Thymus (tissue), 11 donors: ENCODE data around the gene TBX21. TPM values are rescaled to one million over a fixed set of nuclear protein-coding genes. Genes with fewer than 3 reads are reported as not detected.

ENCODE experiments used
- DNase-seq, 9 donors: peaks; one replicate each; pipeline ENCODE4 v3.0.0-alpha.2; 2013; ENCODE audit warnings: low spot score in 9 of 9, low read depth in 6 of 9, missing footprints in 1 of 9
- H3K27ac ChIP-seq, 2 donors: one replicate each; pipeline ENCODE4 v1.5.1; 2013; ENCODE audit warnings: control low read depth in 1 of 2, low read depth in 1 of 2, low read length in 1 of 2, mild to moderate bottlenecking in 1 of 2, moderate library complexity in 1 of 2
- H3K27me3 ChIP-seq, 2 donors: one replicate each; pipeline ENCODE4 v1.5.1; 2013; ENCODE audit warnings: low read length in 1 of 2; ENCODE audit not compliant: control insufficient read depth in 2 of 2, insufficient read depth in 1 of 2
- H3K36me3 ChIP-seq, 2 donors: one replicate each; pipeline ENCODE4 v1.5.1; 2013; ENCODE audit warnings: low read length in 1 of 2, mild to moderate bottlenecking in 1 of 2, moderate library complexity in 1 of 2; ENCODE audit not compliant: control insufficient read depth in 2 of 2, insufficient read depth in 2 of 2
- H3K4me1 ChIP-seq, 2 donors: one replicate each; pipeline ENCODE4 v1.5.1; 2013; ENCODE audit warnings: low read length in 2 of 2; ENCODE audit not compliant: control insufficient read depth in 2 of 2, insufficient read depth in 2 of 2
- H3K4me3 ChIP-seq, 2 donors: one replicate each; pipeline ENCODE4 v1.5.1; 2013; ENCODE audit warnings: low read length in 2 of 2, control low read depth in 1 of 2, mild to moderate bottlenecking in 1 of 2
- H3K9me3 ChIP-seq, 2 donors: one replicate each; pipeline ENCODE4 v1.5.1; 2013; ENCODE audit warnings: low read length in 1 of 2, mild to moderate bottlenecking in 1 of 2; ENCODE audit not compliant: control insufficient read depth in 2 of 2, insufficient read depth in 1 of 2
- WGBS: extraction: QIAGEN DNeasy Blood & Tissue Kit; methylation state at CpG from one replicate; pipeline ENCODE4 v1.1.7; 2013; 5-methylcytosine and 5-hydroxymethylcytosine counted together
- polyA plus RNA-seq: library from polyadenylated mRNA; stranded (reverse); fragments of 200-250 nt; gene quantifications from one replicate; pipeline ENCODE4 v1.2.3, GENCODE V29; 2013
- total RNA-seq: library from RNA; stranded (reverse); fragments of 120-200 nt; gene quantifications from one replicate; pipeline ENCODE4 v1.2.4, GENCODE V29; 2013
- donor health status: healthy.

The TBX21 gene
- total and polyA plus RNA-seq, 2 donors, result 1.6 TPM

GRCh38 chr17:47789611-47790561 lies 56.9 kb downstream of the TBX21 start:
- Histone ChIP-seq H3K27ac (no peak overlapping the region), H3K9me3 (no peaks in the 10 kb centered on the region), H3K27me3 (peaks cover 24 to 78% of the 10 kb centered on the region in 2 donors), H3K4me3 (no peak overlapping the region), H3K4me1 (no peaks in the 10 kb centered on the region), H3K36me3 (no peaks in the 10 kb centered on the region)
- WGBS, result 4% methylated on average over 70 of the region's 70 CpGs
- no peak for DNase-seq

GRCh38 chr17:47791025-47791424 lies 58.0 kb downstream of the TBX21 start:
- Histone ChIP-seq H3K4me1 (no peaks in the 10 kb centered on the region), H3K9me3 (no peaks in the 10 kb centered on the region), H3K27ac (no peak overlapping the region), H3K4me3 (no peak overlapping the region), H3K27me3 (peaks cover 24 to 73% of the 10 kb centered on the region in 2 donors), H3K36me3 (no peaks in the 10 kb centered on the region)
- no peak for DNase-seq
- 56% methylated on average over 3 of the region's 3 CpGs for whole genome bisulfite sequencing

GRCh38 chr17:47792457-47792856 lies 59.4 kb downstream of the TBX21 start:
- Histone ChIP-seq H3K4me1 (no peaks in the 10 kb centered on the region), H3K36me3 (no peaks in the 10 kb centered on the region), H3K27me3 (peaks cover 24 to 69% of the 10 kb centered on the region in 2 donors), H3K27ac (no peak overlapping the region), H3K9me3 (no peaks in the 10 kb centered on the region), H3K4me3 (no peak overlapping the region)
- DNase-seq, result no peak
- WGBS, result 81% methylated on average over 1 of the region's 1 CpG

- WGBS, result 69% methylated on average over 6 of the region's 6 CpGs
- Histone ChIP-seq H3K36me3 (no peaks in the 10 kb centered on the region), H3K27ac (no peak overlapping the region), H3K9me3 (no peaks in the 10 kb centered on the region), H3K27me3 (peaks cover 24 to 64% of the 10 kb centered on the region in 2 donors), H3K4me3 (no peak overlapping the region), H3K4me1 (no peaks in the 10 kb centered on the region)
- DNase-seq, result no peak
Measured at GRCh38 chr17:47792979-47793378, 59.9 kb downstream of the TBX21 start.

Other genes starting within 250 kb of the TBX21 start
- 41.2 TPM for gene NPEPPS, start 202.1 kb upstream of the TBX21 start, total RNA-seq
- gene NPEPPS, start 202.1 kb upstream of the TBX21 start, polyA plus RNA-seq, result 48.0 TPM
- 121 TPM for gene KPNB1, start 83.3 kb upstream of the TBX21 start, total RNA-seq
- 91.3 TPM for gene KPNB1, start 83.3 kb upstream of the TBX21 start, polyA plus RNA-seq
- gene TBKBP1, start 39.1 kb upstream of the TBX21 start, total RNA-seq, result 1.8 TPM
- 9.5 TPM for gene TBKBP1, start 39.1 kb upstream of the TBX21 start, polyA plus RNA-seq
- 6.1 TPM for gene OSBPL7, start 88.6 kb downstream of the TBX21 start, total RNA-seq
- gene OSBPL7, start 88.6 kb downstream of the TBX21 start, polyA plus RNA-seq, result 13.3 TPM
- gene MRPL10, start 98.3 kb downstream of the TBX21 start, total RNA-seq, result 26.7 TPM
- 41.1 TPM for gene MRPL10, start 98.3 kb downstream of the TBX21 start, polyA plus RNA-seq
- gene LRRC46, start 98.4 kb downstream of the TBX21 start, total RNA-seq, result 0.19 TPM
- gene LRRC46, start 98.4 kb downstream of the TBX21 start, polyA plus RNA-seq, result 2.4 TPM
- 25.3 TPM for gene SCRN2, start 108.0 kb downstream of the TBX21 start, total RNA-seq
- 39.4 TPM for gene SCRN2, start 108.0 kb downstream of the TBX21 start, polyA plus RNA-seq
- gene SP6, start 117.9 kb downstream of the TBX21 start, total RNA-seq, result 0.28 TPM
- 4.6 TPM for gene SP6, start 117.9 kb downstream of the TBX21 start, polyA plus RNA-seq
- gene SP2, start 163.0 kb downstream of the TBX21 start, total RNA-seq, result 1.3 TPM
- gene SP2, start 163.0 kb downstream of the TBX21 start, polyA plus RNA-seq, result 10.6 TPM
- gene PNPO, start 208.3 kb downstream of the TBX21 start, total RNA-seq, result 21.4 TPM
- 9.0 TPM for gene PNPO, start 208.3 kb downstream of the TBX21 start, polyA plus RNA-seq
- 0.38 TPM for gene PRR15L, start 224.6 kb downstream of the TBX21 start, total RNA-seq
- gene PRR15L, start 224.6 kb downstream of the TBX21 start, polyA plus RNA-seq, result 1.9 TPM
- gene CDK5RAP3, start 237.9 kb downstream of the TBX21 start, total RNA-seq, result 125 TPM
- 684 TPM for gene CDK5RAP3, start 237.9 kb downstream of the TBX21 start, polyA plus RNA-seq